Retinal pigment epithelial cell (primary cell): Measurements from ENCODE around the gene ANKRD16.
"Not testable (repeated sequence)": the region's sequence is repeated elsewhere in the genome, so short reads cannot be mapped to it uniquely, and the experiment has no call there.

Source experiments
- DNase-seq: peaks from one replicate; pipeline ENCODE4 v3.0.0-alpha.2; 2010; ENCODE audit warnings: low read depth
- H3K4me3 ChIP-seq: 2 replicates; pipeline ENCODE4 v1.5.1; 2011; ENCODE audit warnings: mild to moderate bottlenecking, low read length, control low read depth, moderate library complexity
- TF ChIP-seq, protein P1 (sequence below): conservative IDR thresholded peaks from 2 replicates; pipeline ENCODE4 v1.5.1; 2011; ENCODE audit warnings: low read depth, low read length, control low read depth, inconsistent platforms

Gene ANKRD16

DNA sequence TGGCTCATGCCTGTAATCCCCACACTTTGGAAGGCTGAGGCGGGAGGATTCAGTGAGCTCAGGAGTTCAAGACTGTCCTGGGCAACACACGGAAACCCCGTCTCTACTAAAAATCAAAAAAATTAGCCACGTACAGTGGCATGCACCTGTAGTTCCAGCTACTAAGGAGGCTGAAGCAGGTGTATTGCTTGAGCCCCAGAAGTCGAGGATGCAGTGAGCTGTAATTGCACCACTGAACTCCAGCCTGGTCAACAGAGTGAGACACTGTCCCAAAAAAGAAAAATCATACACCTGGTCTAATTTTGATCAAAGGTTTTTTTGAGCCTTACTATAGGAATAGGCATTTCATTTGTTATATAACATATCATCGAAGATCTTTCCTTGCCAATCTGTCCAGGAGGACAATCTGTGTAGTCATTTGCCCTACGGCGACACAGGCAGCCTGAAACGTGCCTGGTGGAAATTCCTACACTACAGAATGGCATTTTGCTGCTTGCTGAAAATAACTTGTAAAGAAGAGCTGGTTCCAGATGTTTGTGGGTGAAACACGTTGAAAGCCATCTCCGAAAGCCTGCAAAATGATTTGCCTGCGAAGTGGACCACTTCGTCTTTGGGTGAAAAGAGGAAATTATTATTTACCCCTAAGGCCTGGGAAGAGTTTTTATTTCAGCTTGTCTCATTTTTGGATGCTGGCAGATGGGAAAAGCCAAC lies 45.2 kb downstream of the ANKRD16 start:
- TF ChIP-seq, protein P1, sequence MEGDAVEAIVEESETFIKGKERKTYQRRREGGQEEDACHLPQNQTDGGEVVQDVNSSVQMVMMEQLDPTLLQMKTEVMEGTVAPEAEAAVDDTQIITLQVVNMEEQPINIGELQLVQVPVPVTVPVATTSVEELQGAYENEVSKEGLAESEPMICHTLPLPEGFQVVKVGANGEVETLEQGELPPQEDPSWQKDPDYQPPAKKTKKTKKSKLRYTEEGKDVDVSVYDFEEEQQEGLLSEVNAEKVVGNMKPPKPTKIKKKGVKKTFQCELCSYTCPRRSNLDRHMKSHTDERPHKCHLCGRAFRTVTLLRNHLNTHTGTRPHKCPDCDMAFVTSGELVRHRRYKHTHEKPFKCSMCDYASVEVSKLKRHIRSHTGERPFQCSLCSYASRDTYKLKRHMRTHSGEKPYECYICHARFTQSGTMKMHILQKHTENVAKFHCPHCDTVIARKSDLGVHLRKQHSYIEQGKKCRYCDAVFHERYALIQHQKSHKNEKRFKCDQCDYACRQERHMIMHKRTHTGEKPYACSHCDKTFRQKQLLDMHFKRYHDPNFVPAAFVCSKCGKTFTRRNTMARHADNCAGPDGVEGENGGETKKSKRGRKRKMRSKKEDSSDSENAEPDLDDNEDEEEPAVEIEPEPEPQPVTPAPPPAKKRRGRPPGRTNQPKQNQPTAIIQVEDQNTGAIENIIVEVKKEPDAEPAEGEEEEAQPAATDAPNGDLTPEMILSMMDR, result no peak
- no peak overlapping the region for H3K4me3 ChIP-seq
- no peak for DNase-seq

DNA sequence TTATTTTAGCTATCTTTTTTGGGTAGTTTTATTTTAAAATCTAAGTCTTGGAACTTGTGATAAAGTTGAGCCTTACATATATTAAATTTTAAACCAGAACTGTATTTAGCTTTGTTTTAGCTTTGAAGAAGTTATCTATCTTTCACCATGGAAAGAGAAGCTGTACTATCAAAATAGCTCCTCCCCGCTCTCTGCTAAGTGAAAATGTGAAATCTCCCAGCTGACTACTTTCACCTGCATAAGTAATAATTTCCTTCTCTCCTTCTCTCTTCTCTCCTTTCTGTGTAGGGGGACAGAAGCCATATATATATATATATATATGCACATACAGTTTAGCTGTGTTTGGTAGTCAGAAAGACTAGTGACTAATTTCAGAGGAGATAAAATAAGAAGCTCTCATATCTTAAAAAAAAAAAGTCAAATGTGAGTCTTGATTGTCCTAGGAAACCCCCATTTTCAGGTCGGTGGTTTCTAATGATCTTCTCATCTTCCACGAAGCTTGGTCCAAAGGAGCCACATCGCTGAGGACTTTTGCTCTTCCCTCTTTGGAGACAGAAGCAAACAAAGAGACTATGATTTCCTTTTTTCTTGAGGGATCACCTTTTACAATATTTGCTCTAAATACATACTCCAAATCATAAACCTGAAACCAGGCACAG lies 45.9 kb downstream of the ANKRD16 start:
- TF ChIP-seq, protein P1, result no peak
- no peak overlapping the region for H3K4me3 ChIP-seq

DNA sequence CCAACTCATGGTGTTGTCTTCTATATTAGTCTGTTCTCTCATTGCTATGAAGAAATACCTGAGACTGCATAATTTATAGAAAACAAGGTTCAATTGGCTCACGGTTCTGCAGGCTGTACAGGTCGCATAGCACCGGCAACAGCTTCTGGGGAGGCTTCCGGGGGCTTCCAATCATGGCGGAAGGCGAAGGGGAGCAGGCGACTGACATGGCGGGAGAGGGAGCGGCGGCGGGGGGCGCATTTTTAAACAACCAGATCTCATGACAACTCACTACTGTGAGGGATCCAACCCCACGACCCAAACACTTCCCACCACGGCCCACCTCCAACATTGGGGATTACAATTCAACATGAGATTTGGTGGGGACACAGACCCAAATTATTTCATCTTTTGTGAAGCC lies 47.7 kb downstream of the ANKRD16 start:
- H3K4me3 ChIP-seq, result no peak overlapping the region
- TF ChIP-seq, protein P1, result no peak
- no peak for DNase-seq

More for the DNA sequence above, 45.9 kb downstream of the ANKRD16 start:
- no peak for DNase-seq

DNA sequence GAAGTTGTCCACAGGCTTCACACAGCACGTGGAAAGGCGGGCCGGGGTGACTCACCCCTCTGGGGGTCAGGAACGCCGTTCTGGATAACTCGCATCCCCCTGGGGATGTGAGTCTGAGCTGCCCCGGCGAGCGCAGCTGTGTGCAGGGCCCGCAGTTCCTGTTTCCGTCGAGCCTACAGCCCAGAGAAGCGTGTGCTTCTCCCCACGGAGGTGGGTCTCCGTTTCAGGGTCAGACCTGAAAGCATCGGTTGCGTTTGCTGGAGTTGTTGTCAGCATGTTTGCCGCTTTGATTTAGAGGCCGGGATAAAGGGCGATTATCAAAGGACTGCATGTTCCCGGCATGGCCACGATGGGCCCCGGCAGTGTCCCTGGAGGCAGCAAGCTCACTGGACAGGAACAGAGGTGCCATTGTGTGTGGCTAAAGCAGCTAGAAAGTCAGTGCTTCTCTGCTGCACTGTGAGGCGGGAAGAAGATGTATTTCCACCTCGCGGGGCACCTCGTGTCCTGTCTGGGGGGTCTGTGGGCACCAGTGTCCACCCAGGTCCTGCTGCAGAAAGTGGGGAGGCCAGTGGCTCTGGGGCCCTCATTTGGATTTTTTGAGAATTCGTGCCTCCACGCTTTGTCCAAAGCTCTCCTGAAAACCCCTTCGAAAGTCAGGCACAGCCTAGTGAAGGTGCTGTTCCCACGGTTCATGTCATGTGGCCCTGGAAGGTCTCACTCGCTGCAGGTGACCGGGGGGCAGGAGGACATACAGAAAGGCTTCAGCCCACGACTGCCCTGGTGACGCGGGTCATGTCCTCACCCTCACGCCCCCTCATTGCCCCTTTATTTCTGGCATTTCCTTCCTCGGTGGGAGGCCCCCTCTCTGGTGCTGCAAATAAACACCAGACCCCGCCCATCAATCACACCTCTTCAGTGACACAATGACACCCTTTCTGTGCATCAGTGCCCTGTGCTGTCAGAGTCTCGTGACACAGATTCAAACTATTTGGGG lies 49.1 kb downstream of the ANKRD16 start:
- H3K4me3 ChIP-seq, result no peak overlapping the region
- DNase-seq, result no peak
- TF ChIP-seq, protein P1, result no peak

DNA sequence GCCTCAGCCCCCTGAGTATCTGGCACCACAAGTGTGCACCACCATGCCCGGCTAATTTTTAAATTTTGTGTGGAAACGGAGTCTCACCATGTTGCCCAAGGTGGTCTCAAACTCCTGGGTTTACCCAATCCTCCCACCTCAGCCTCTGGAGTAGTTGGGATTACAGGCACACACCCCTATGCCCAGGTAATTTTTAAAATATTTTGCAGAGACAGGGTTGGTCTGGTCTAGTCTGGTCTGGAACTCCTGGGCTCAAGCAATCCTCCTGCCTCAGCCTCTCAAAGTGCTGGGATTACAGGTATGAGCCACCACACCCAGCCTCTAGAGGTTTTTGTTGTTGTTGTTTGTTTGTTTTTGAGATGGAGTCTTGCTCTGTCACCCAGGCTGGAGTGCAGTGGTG lies 53.5 kb downstream of the ANKRD16 start:
- not testable (repeated sequence) for H3K4me3 ChIP-seq, DNase-seq

DNA sequence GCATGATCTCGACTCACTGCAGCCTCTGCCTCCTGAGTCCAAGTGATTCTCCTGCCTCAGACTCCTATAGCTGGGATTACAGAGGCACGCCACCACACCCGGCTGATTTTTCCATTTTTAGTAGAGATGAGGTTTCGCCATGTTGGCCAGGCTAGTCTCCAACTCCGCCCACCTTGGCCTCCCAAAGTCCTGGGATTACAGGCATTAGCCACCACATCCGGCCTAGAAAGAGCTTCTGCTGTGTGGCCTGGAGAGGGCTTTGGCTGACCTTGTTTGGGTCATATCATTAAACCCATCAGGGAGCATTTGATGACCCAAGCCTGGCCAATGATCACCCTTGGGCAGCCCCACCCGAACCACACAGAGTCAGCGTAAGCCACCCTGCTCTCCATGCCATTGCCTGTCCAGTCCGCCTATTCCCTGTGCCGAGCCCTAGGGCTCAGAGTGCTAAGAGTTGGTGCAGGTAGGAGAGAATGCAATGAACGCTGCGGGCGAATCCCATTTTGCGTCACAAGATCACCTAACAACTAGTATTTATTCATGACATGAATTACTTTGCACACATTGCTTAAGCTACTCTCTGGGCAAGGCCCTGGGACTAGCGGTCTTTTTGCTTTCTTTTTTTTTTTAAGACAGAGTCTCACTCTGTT lies 54.1 kb downstream of the ANKRD16 start:
- TF ChIP-seq, protein P1, result no peak
- H3K4me3 ChIP-seq, result no peak overlapping the region
- DNase-seq, result no peak

DNA sequence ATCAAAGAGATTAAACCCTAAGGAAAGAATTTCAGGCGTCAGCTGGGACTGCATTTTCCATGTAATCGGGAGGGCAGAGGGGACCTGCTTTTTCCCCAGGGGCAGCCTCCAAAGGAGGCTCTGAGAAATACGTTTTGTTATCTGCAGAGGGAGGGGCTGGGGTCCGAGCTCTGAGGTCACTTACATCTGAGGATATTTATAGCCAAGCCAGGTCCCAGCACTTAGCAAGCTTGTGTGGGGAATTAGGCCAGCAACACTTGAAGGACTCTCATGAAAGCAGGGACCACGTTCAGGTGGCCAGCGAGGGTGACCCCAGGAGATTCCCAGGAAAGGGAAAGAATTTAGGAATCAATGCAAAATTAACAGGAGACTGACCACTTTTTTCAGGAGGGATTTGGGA lies 55.9 kb downstream of the ANKRD16 start:
- TF ChIP-seq, protein P1, result no peak
- no peak for DNase-seq
- no peak overlapping the region for H3K4me3 ChIP-seq
